Measurements from ENCODE around the gene PON1.

PON1 gene

GRCh38 chr7:95316588-95316987, 7.7 kb downstream of the PON1 start:
- no peak for DNase-seq

- no peak for DNase-seq
These were observed 11.8 kb downstream of the PON1 start for GRCh38 chr7:95312561-95312960.

- DNase-seq: no peak
These were observed 12.9 kb downstream of the PON1 start for GRCh38 chr7:95311389-95311788.

- no peak for DNase-seq
These were observed 14.4 kb downstream of the PON1 start for GRCh38 chr7:95309951-95310350.

- DNase-seq: no peak
These were observed 19.3 kb downstream of the PON1 start for GRCh38 chr7:95304990-95305389.

- DNase-seq: no peak
These were observed 21.1 kb downstream of the PON1 start for GRCh38 chr7:95303013-95303905.

- no peak for DNase-seq
These were observed 26.2 kb downstream of the PON1 start for GRCh38 chr7:95298091-95298490.

- DNase-seq: no peak
These were observed 27.3 kb downstream of the PON1 start for GRCh38 chr7:95297041-95297440.

- DNase-seq: no peak
These were observed 27.9 kb downstream of the PON1 start for GRCh38 chr7:95296456-95296855.

GRCh38 chr7:95295397-95295796, 28.9 kb downstream of the PON1 start:
- DNase-seq: peak; percentile 4

- DNase-seq: no peak
These were observed 34.0 kb downstream of the PON1 start for GRCh38 chr7:95290166-95290830.

GRCh38 chr7:95286096-95286495, 38.2 kb downstream of the PON1 start:
- no peak for DNase-seq

- DNase-seq: no peak
These were observed 44.9 kb downstream of the PON1 start for GRCh38 chr7:95279417-95279816.

- DNase-seq: no peak
These were observed 48.2 kb downstream of the PON1 start for GRCh38 chr7:95276114-95276513.

GRCh38 chr7:95269640-95270039, 54.7 kb downstream of the PON1 start:
- DNase-seq: no peak

- no peak for DNase-seq
These were observed 56.6 kb downstream of the PON1 start for GRCh38 chr7:95267754-95268153.

GRCh38 chr7:95265634-95266033, 58.7 kb downstream of the PON1 start:
- no peak for DNase-seq

GRCh38 chr7:95264363-95264891, 59.9 kb downstream of the PON1 start:
- no peak for DNase-seq

GRCh38 chr7:95263785-95264362, 60.5 kb downstream of the PON1 start:
- DNase-seq: no peak

- no peak for DNase-seq
These were observed 61.5 kb downstream of the PON1 start for GRCh38 chr7:95262875-95263274.

GRCh38 chr7:95261895-95262415, 62.4 kb downstream of the PON1 start:
- no peak for DNase-seq

- DNase-seq: no peak
These were observed 68.6 kb downstream of the PON1 start for GRCh38 chr7:95255691-95256090.

- DNase-seq: no peak
These were observed 70.3 kb downstream of the PON1 start for GRCh38 chr7:95253986-95254385.

GRCh38 chr7:95251966-95252365, 72.4 kb downstream of the PON1 start:
- no peak for DNase-seq

Measured in NCI-H2029 (cell line).